GM13977 (cell line): Measurements from ENCODE around the gene TECTB.

Experiments used
- DNase-seq: peaks from one replicate; pipeline ENCODE4 v3.0.0; 2012; ENCODE audit warnings: low spot score
- CTCF ChIP-seq: IDR thresholded peaks from 2 replicates; pipeline ENCODE4 v1.5.1; 2012; ENCODE audit warnings: mild to moderate bottlenecking, control low read depth; ENCODE audit not compliant: insufficient read depth; ENCODE audit errors: extremely low read depth, missing control alignments
- in situ Hi-C: fragments of 300-500 bp; cut with MboI; formaldehyde crosslinking; loops from one replicate; pipeline ENCODE4 v1.12.0; 2022; ENCODE audit warnings: low sequenced_read_pairs, low pct_unique_long_range_greater_than_20kb, mixed read lengths, inconsistent platforms; ENCODE audit not compliant: unreplicated experiment

The TECTB gene

DNA sequence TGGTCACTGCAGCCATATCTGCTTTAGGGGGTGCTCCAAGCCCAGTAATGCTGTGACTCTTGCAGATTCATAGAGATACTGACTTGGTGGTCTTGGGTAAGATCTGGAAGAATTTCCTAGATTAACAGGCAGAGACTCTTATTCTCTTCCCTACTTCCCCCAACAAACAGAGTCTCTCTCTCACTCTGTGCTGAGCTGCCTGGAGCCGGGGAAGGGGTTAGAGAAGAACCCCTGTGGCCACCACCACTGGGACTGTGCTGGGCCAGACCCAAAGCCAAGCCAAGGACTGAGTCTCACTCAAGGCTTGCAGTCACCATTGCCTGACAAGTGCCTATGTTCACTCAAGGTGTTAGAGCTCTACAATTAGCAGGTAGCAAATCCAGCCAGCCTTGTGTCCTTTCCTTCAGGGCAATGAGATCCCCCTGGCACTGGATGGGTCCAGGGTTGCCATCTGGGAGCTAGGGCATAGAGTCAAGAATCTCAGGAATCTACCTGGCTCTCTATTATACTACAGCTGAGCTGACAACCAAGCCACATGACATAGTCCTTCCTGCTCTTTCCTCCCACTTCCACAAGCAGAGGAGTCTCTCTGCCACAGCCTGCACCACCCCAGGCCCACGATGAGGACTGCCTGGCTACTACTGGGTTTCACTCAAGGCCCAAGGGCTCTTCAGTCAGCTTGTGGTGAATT, 41.4 kb upstream of the TECTB start:
- no peak for DNase-seq
- in situ Hi-C loops: no loop called here
- no peak for TF ChIP-seq CTCF

GRCh38 chr10:112242769-112243168, 40.4 kb upstream of the TECTB start:
- in situ Hi-C loops: no loop called here
- no peak for TF ChIP-seq CTCF
- no peak for DNase-seq

- in situ Hi-C loops: no loop called here
- no peak for TF ChIP-seq CTCF
- DNase-seq: no peak
Measured at GRCh38 chr10:112243713-112244112, 39.5 kb upstream of the TECTB start.

GRCh38 chr10:112244197-112244596, 39.0 kb upstream of the TECTB start:
- TF ChIP-seq CTCF: no peak
- in situ Hi-C loops: no loop called here
- no peak for DNase-seq

DNA sequence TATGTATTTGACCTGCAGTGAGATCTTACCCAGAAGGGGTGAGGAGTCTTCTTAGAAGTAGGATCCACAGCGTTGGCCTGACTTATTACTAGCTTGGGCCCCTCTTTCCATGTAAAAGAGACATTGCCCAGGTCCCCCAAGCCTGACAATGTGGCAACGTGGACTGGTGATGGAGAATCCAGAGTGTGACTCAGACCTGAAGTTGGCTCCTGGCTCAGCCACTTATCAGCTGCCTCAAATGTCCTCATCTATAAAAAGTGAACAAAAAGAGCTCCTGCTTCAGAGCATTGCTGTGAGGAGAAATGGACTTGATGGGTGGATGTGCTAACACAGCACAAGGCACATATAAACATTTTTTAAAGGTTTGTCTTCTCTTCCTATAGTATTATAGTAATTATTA, 35.4 kb upstream of the TECTB start:
- DNase-seq: no peak
- in situ Hi-C loops: no loop called here
- TF ChIP-seq CTCF: no peak

DNA sequence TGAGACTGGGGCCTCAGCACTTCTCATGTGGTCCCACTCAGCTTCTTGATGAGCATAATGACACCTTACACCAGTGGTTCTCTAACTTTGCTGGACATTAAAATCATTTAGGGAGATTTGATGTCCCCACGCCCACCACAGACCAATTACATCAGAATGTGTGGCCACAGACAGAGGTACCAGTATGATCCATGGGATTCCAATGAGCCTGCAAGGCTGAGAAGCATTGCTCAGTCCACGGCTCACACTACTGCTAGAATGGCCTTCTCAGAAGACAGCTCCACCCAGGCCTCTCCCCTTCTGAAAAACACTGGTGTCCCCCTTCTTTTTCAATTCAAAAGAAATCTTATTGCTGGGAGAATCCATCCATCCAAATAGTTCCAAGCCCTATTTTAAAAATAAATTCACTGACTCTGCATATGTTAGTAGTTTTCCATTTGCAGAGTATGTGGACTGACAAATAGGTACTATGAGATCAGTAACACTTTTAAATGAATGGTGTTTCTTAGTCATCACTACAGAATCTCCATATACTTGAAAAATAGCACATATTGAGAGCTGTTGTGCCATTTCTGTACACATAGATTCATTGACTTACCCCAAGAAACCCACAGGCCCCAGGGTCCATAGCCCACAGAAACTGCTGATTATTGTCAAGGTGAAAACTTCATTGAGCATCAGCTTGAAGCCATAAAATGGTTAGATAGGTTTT, 34.5 kb upstream of the TECTB start:
- DNase-seq: no peak
- TF ChIP-seq CTCF: no peak
- in situ Hi-C loops: no loop called here
